Measurements from ENCODE around the gene CD37.
"Not testable (repeated sequence)": the region's sequence is repeated elsewhere in the genome, so short reads cannot be mapped to it uniquely, and the experiment has no call there.

CD37 gene

DNA sequence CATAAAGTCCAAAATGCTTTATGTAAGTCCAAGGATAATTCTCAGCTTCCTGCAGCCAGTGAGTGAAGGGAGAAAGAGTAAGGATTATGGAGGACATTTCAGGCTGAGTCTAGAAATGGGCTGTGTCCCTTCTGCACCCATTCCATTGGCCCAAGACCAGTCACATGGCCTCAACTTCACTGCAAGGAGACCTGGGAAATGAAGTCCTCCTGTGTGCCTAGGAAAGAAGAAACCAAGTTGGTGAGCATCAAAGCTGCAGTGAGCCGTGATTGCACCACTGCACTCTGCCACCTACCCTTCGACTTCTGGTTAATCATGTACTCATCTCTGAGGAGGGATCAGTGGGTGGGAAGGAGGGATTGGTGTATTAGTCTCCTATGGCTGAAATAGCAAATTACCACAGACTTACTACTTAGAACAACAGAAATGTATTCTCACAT lies 3.6 kb upstream of the CD37 start:
- DNase-seq = no peak

DNA sequence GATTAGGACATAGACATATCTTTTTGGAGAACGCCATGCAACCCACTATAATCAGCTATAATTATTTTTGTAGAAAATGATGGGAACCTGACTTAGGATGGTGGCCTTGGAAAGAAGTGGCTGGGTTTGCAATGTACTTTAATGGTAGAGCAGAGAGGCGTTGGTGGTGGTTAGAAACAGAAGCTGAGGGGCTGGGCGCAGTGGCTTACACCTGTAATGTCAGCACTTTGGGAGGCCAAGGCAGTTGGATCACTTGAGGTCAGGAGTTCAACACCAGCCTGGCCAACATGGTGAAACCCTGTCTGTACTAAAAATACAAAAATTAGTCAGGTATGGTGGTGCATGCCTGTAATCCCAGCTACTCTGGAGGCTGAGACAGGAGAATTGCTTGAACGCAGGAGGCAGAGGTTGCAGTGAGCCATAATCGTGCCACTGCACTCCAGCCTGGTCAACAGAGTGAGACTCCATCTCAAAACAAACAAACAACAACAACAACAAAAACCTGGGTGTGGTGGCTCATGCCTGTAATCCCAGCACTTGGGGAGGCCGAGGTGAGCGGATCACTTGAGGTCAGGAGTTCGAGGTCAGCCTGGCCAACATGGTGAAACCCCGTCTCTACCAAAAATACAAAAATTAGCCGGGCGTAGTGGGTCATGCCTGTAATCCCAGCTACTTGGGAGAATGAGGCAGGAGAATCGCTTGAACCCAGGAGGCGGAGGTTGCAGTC lies 2.4 kb upstream of the CD37 start:
- DNase-seq = not testable (repeated sequence)

DNA sequence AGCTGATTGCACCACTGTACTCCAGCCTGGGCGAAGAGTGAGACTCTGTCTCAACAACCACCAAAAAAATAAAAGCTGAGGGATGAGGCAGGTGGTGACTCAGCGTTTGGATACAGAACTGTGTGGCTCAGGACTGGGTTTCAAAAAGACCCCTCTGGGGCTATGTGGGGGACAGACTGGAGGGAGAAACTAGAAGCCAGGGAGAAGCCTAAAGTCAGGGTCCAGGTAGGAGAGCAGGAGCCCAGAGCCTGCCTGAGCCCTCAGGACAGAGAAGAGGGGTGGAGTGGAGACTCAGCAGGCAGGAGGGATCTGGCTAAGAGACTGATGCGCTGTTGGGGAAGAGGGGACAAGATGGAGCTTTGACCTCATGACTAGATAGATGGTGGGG lies 1.8 kb upstream of the CD37 start:
- no peak for DNase-seq

DNA sequence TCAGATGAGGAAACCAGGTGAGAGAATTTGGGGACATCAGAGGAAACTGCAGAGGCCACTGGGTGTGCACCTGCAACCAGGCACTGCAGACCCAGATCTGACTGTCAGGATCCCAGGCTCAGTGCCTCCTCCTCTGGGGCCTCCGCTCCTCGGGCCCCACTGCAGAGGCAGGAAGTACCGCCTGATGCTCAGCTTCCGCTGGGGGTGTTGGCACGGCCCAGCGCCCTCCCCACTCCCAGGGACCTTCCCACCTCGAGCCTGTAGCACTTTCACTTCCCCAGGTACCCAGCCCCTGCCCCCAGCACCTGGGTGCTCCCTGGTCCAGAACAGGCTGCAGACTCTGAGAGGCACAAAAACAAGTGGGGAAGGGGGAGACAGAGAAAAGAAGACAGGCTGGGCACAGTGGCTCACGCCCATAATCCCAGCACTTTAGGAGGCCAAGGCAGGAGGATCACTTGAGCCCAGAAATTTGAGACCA lies 1.4 kb upstream of the CD37 start:
- DNase-seq = no peak

DNA sequence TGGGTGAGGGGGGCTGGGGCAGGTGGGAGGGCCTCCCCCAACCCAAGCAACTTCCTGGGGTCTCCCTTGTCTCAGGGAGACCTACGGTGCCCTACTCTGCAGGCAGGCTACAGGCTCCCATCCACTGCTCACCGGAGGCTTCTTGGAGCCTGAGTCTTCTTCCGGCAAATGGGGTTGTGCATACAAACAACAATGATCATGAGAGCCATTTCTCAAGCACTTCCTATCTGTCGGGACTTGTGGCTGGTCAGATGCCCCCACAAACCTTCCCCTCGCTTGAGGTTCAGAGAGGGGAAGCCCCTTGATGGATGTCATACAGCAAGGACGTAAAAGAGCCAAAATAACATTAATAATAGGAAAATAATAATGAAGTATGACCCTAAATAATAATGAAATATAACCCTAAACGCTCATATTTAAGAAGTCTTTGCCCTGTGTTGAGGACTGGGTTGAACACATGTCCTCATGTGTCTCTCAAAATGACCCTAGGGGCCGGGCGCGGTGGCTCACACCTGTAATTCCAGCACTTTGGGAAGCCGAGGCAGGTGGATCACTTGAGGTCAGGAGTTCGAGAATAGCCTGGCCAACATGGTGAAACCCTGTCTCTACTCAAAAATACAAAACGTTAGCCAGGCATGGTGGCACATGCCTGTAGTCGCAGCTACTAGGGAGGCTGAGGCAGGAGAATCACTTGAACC lies 727 bp downstream of the CD37 start:
- DNase-seq = no peak

DNA sequence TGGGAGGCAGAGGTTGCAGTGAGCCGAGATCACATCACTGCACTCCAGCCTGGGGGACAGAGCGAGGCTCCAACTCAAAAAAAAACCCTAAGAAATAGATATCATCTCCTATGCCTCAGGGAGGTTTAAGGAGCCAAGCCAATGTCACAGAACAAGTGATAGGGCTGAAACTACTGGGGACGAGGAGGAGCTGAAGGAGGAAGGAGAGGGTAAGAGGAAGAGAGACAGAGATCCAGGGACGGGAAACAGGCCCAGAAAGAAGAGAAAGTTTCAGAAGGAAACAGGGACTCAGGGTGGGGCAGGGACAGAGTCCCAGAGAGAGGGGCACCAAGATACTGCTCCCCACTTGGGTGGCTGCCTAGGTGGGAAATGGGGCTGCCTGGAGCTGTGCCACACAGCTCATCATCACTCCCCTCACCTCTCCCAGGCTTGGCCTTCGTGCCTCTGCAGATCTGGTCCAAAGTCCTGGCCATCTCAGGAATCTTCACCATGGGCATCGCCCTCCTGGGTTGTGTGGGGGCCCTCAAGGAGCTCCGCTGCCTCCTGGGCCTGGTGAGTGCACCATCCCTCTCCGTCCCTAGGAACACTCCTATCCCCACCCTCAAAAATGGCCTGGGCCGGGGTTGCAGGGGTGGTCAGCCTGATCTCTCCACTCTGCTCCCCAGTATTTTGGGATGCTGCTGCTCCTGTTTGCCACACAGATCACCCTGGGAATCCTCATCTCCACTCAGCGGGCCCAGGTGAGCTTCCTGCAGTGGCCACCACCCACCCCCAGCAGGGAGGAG lies 1.5 kb downstream of the CD37 start:
- no peak for DNase-seq

DNA sequence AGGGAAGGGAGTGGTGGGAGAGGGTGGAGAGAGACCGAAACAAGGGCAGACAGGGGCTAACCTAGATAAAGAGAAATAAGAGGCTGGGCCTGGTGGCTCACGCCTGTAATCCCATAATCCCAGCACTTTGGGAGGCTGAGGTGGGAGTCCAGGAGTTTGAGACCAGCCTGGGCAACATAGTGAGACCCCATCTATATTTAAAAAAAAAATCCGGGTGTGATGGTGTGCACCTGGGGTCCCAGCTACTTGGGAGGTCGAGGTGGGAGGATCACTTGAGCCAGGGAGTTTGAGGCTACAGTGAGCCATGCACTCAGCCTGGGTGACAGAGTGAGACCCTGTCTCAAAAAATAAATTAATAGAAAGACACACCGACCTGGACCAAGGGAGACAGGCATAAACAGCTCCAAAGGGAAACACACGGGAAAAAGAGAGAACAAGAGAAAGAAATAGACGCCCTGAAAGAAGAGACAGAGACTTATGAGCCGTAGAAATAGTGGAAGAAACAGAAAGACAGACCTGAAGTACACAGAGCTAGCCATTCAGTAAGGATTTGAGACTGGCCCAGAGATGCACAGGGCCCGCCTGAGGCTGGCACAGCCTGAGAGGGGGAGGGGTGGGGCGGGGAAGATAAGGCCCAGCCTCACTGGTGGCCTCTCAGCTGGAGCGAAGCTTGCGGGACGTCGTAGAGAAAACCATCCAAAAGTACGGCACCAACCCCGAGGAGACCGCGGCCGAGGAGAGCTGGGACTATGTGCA lies 2.2 kb downstream of the CD37 start:
- DNase-seq = no peak

DNA sequence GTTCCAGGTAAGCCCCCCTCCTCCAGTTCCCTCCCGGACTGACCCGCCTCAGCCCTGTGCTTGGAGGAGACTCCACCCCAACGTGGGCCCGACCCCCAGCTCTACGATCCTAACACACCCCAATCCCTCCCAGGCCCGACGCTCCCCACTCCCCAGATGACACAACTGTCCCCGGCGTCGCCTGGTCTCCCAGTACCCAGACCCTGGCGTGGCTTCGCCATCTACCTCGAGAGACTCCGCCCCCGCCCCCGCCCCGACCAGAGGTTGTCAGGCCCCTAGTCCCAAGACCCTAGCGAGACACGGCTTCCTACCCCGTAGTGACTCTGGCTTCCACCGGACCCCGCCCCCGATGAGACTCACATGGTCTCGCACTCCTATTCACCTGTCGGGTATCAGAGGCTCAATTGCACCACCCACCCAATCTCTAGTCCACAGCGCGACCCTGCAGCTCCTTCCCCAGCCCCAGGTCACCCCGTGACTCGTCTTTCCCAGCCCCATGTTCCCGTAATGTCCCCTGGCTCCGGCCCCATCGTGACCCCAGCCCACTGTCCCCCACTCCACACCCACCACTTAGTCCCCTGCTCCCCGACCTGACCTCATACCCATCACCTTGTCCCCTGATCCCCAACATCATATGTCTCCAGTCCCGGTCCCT lies 2.9 kb downstream of the CD37 start:
- DNase-seq = no peak

DNA sequence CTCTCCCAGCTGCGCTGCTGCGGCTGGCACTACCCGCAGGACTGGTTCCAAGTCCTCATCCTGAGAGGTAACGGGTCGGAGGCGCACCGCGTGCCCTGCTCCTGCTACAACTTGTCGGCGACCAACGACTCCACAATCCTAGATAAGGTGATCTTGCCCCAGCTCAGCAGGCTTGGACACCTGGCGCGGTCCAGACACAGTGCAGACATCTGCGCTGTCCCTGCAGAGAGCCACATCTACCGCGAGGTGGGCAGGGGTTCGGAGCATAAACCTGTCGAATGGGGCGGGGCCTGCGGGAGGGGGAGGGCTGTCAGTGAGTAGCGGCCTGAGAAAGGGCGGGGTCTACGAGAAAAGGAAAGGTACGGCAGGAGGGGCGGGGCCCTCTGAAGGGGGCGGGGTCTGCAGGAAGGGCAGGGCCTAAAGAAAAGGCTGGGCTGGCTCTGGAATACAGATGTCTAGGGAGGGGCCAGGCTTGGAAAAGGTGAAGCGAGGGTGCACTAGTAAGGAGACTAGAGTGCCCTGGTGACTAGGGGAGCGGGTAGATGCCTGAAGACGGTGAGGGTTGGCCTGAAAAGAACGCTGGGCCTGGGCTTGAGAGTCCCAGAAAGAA lies 3.6 kb downstream of the CD37 start:
- no peak for DNase-seq

DNA sequence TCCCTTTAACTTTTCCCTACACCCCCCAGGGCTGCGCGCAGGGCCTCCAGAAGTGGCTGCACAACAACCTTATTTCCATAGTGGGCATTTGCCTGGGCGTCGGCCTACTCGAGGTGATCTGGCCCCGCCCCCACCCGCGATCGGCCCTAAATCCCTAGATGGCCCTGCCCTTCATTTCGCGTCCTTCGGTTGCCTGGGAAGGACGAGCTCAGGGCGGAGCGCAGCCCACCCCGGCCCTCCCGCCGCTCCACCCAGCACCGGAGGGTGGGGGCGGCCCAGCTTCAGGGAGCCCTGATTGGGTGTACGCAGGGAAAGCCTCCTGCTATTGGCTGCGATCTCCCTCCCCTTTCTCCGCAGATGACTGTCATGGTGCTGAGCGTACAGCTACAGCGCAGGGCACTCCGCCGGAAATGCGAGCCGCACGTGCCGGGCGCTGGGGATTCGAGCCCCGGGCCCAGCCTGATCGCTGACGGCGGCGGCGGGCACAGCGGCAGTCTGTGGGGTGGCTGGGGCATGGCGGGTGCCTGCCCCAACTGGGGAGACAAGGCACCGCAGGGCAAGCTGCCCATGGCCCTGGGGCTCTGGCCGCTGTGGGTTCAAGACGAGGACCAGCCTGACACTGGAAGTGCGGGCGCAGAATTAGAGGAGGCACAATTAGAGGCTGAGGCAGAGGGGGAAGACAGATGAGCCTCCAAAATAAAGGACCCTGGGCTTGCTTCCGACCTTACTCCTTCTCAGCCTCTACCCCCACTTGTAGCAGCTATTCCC lies 4.3 kb downstream of the CD37 start:
- DNase-seq = no peak

DNA sequence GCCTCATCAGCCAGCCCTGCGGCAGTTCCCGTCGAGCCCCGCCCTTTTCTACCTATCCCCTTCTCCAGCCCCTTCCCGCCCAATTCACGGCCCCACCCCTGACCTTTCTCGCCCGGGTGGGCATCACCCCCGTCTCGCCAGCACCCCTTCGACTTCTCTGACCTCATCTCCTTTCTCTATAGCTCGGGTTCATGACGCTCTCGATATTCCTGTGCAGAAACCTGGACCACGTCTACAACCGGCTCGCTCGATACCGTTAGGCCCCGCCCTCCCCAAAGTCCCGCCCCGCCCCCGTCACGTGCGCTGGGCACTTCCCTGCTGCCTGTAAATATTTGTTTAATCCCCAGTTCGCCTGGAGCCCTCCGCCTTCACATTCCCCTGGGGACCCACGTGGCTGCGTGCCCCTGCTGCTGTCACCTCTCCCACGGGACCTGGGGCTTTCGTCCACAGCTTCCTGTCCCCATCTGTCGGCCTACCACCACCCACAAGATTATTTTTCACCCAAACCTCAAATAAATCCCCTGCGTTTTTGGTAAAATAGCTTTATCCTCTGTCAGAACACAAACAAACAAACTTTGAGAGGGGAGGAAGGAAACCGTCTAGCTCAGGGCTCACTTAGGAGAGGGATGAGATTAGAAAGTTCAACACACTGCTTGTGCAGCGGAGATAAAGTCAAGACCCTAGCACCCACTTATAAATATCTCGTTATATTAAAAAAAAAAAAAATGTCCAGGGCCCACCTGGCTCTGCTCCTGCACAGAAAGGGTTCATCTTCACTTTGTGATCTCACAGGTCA lies 5.1 kb downstream of the CD37 start:
- no peak for DNase-seq

DNA sequence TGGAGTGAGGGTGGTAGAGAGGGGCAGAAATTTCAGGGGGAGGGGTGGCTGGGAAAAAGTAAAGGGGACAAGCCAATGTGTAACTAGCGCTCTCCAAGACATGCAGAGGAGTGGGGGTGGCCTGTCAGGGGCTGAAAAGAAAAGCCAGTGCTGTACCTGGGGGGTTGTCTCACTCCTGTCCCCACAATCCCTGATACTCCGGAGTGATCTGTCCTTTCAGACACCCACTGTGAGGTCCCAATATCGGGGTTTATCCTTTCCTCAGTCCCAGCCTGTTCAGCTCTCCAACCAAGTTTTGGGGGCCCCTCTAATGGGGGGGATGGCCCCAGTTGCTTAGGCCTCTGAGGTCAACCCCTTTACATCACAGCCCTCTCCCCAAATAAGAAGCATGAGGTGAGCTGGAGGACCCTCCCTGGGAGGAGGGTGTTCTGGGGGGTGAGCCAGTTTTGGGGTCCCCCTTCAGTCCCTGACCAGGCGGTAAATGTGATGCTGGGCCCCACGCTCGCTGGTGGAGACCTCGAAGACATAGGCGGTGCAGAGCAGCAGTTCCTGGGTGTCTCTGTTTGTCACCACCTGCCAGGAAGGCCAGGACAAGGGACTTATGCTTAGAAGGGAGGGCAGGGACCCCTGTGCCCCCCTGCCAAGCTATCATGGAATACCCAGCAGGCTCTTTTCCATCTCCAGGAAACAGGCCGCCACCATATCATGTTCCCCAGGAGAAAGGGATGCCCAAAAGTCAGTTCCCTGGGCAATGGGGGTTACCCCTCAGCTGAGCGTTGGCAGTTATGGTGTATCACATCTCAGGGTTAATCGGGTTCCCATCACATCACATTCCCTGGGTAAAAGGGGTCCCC lies 5.9 kb downstream of the CD37 start:
- no peak for DNase-seq

DNA sequence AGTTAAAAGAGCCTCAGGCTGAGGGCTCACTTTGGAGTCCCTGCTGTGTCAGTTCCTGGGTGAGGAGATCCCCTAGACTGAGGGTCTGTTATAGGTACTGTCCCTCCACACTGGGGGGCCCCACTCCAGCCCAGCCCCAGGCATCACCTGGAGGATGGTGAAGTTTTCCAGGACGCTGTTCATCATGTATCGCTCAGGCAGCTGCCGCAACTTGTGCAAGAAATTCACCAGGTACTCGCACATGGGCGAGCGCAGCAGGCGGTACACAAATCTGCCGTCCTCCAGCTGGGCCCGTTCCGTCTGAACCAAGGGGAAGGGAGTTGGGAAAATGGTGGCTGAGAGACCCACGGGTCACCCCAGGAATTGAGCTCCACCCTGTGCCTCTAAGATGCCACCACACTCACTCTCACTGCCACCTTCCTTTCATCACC lies 7.1 kb downstream of the CD37 start:
- DNase-seq = no peak

DNA sequence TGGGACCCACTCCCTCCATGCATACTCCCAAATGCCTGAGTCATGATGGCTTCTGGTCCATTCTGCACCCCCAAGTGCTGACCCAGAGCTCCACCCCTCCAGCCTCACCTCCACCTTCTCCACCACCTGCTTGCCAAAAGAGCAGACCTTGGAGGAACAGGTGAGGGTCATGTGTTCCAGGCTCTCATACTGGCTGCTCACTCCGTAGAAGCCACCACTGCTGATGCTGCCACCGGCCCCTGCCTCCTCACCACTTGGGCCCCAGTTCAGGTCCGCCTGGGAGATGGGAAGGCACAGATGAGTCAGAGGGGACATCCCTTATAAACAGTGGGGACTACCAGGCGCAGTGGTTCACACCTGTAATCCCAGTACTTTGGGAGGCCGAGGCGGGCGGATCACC lies 7.9 kb downstream of the CD37 start:
- DNase-seq = no peak

DNA sequence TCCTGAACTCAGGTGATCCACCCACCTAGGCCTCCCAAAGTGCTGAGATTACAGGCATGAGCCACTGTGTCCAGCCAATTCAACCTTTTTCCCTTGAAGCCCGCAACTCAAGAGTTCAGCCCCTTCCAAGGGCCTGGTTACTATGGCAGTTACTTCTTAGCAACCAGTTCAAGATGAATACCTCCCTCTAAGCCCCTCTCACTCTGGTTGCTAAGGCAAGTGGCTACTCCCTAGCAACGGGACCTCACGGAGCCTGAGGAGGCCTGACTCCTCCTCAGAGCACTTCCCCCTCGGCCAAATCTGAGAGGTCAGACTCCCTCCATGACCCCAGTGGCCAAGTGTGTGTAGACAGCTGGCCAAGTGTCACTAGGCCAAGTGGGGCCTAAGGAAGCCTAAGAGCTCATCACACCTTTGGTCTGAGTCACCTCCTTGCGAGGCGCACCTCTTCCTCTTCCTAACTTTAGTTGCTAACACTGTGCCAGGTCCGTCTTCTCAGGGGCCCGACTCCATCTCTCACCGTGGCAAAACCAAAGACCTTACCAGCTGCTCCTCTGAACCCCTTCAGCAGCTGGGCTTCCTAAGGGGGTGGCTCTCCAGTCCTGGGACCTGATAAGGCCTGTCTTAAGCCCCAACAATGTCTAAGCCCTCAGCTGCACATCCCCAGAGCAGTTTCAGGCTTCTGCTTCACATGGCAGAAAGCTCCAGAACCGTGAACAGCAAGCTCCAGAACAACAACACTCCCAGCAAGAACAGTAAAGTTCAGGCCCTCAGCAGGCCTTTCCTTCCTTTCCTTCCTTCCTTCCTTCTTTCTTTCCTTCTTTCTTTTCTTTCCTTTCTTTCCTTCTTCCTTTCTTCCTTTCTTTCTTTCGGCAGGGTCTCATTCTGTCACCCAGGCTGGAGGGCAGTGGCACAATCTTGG lies 9.6 kb downstream of the CD37 start:
- no peak for DNase-seq

DNA sequence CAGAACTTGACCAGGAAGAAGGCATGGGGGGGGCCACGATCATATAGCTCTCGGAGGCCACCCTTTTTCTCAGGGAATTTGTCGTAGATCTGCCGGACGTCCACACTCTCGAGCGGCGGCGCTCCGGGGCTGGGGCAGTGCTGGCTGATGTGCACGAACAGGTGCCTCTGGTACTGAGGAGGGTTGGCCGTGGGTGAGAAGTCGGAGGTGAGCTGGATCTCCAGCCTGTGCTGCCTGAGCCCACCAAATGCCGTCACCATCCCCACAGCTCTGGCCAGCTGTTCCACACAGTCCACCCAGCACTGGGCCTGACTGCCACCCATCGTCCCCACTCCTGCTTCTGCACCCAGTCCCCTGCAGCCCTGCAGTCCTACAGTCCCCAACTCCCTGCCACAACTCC lies 12.0 kb downstream of the CD37 start:
- DNase-seq = no peak

DNA sequence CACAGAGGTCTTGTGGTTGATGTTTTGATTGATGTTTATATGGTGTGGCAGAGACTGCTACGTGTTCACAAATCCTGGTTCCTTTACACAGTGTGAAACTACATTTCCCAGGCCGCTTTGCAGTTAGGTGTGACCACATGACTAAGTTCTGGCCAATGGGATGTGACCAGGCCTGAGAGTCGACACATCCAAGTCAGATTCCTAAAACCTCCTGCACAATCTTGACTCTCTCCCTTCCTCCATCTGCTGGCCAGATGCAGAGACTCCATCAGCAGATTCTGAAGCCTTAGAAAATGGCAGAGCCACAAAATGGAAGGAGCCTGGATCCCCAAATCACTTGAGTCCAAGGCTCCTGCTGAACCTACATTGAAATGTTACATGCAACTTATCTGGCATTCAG lies 12.6 kb downstream of the CD37 start:
- DNase-seq = no peak
